Astrocyte (in vitro differentiated cells and primary cell): ENCODE measurements around the gene MYBBP1A. TPM values are rescaled to one million over a fixed set of nuclear protein-coding genes. Genes with fewer than 3 reads are reported as not detected.

ENCODE experiments used
- DNase-seq: peaks from one replicate; pipeline ENCODE4 v3.0.0-alpha.2; 2010; ENCODE audit warnings: low read depth
- FAIRE-seq: peaks from 2 replicates; lab custom pipeline; 2011; peaks lifted over from hg19 to GRCh38; lab: Jason Lieb, UNC
- H2AFZ ChIP-seq: 2 replicates; pipeline ENCODE4 v1.6.0; 2012; ENCODE audit warnings: low read depth, low read length, inconsistent platforms
- H3K27ac ChIP-seq: 2 replicates; pipeline ENCODE4 v1.5.1; 2011; ENCODE audit warnings: low read depth, low read length, inconsistent platforms
- H3K27me3 ChIP-seq: 2 replicates; pipeline ENCODE4 v1.6.0; 2011; ENCODE audit warnings: low read length, inconsistent platforms; ENCODE audit not compliant: insufficient read depth
- H3K36me3 ChIP-seq: 2 replicates; pipeline ENCODE4 v1.5.1; 2011; ENCODE audit warnings: low read length, inconsistent platforms; ENCODE audit not compliant: insufficient read depth
- H3K4me1 ChIP-seq: 2 replicates; pipeline ENCODE4 v1.5.1; 2011; ENCODE audit warnings: low read length, inconsistent platforms; ENCODE audit not compliant: insufficient read depth
- H3K4me2 ChIP-seq: 2 replicates; pipeline ENCODE4 v1.6.0; 2012; ENCODE audit warnings: low read length, inconsistent platforms
- H3K4me3 ChIP-seq: 2 replicates; pipeline ENCODE4 v1.5.1; 2011; ENCODE audit warnings: low read depth, mild to moderate bottlenecking, low read length, inconsistent platforms; ENCODE audit not compliant: insufficient read depth
- H3K79me2 ChIP-seq: 2 replicates; pipeline ENCODE4 v1.6.0; 2012; ENCODE audit warnings: mild to moderate bottlenecking, low read length, inconsistent platforms; ENCODE audit not compliant: insufficient read depth
- H3K9ac ChIP-seq: 2 replicates; pipeline ENCODE4 v1.6.0; 2012; ENCODE audit warnings: mild to moderate bottlenecking, low read length, inconsistent platforms
- H3K9me3 ChIP-seq: 2 replicates; pipeline ENCODE4 v1.5.1; 2012; ENCODE audit warnings: low read depth, mild to moderate bottlenecking, low read length, inconsistent platforms; ENCODE audit not compliant: insufficient read depth
- H4K20me1 ChIP-seq: 2 replicates; pipeline ENCODE4 v1.6.0; 2012; ENCODE audit warnings: low read length, inconsistent platforms; ENCODE audit not compliant: insufficient read depth
- H3K27ac Mint-ChIP-seq: one replicate; pipeline ENCODE4 v1.8.0; 2021; ENCODE audit warnings: mild to moderate bottlenecking, mixed read lengths; ENCODE audit not compliant: unreplicated experiment
- H3K27me3 Mint-ChIP-seq: one replicate; pipeline ENCODE4 v1.8.0; 2021; ENCODE audit warnings: low read depth, mixed read lengths; ENCODE audit not compliant: unreplicated experiment
- H3K36me3 Mint-ChIP-seq: one replicate; pipeline ENCODE4 v1.8.0; 2021; ENCODE audit warnings: low read depth, mixed read lengths; ENCODE audit not compliant: unreplicated experiment
- H3K4me1 Mint-ChIP-seq: one replicate; pipeline ENCODE4 v1.8.0; 2021; ENCODE audit warnings: low read depth, mixed read lengths; ENCODE audit not compliant: unreplicated experiment
- H3K4me3 Mint-ChIP-seq: one replicate; pipeline ENCODE4 v1.8.0; 2021; ENCODE audit warnings: mild to moderate bottlenecking, moderate library complexity, mixed read lengths; ENCODE audit not compliant: unreplicated experiment
- H3K9me3 Mint-ChIP-seq: one replicate; pipeline ENCODE4 v1.8.0; 2021; ENCODE audit warnings: mild to moderate bottlenecking, mixed read lengths; ENCODE audit not compliant: unreplicated experiment
- EZH2 ChIP-seq: IDR thresholded peaks from 2 replicates; pipeline ENCODE4 v1.6.1; 2012; ENCODE audit warnings: mild to moderate bottlenecking, low read length, inconsistent platforms; ENCODE audit not compliant: insufficient read depth
- total RNA-seq: library from RNA; stranded (reverse); gene quantifications from 2 replicates; pipeline ENCODE4 v1.2.1, GENCODE V29; 2021
- TF ChIP-seq, protein P1 (sequence below): IDR thresholded peaks from 2 replicates; pipeline ENCODE4 v1.5.1; 2011; ENCODE audit warnings: low read depth, mild to moderate bottlenecking, inconsistent platforms, low read length, moderate library complexity; ENCODE audit not compliant: insufficient read depth

Gene MYBBP1A
- total RNA-seq, 1 donor from 2014 or later = 71.1 TPM

DNA sequence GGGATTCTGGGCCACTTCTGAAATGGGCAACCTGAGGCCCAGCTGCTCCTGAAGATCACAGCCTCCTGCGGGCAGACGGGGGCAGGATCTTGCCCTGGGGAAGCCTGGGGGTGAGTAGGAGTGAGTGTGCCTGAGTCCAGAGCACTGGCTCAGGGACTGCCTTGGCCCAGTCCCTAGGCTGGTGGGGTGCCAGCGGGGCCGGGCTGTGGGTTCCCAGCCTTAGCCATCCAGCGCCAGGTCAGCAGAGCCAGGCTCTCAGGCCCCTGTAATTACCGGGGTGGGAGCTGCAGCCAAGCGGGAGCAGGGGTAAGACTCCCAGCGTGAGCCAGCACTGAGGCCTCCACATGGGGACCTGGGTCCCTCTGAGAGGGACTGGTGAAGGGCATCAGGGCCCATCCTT is 48.3 kb downstream of the MYBBP1A start:
- no peak overlapping the region for H3K9ac ChIP-seq
- FAIRE-seq (no peak), DNase-seq (no peak)
- H3K9me3 ChIP-seq = no peaks in the 10 kb centered on the region
- no peak overlapping the region for H3K27ac ChIP-seq
- H3K4me3 Mint-ChIP-seq = no peak overlapping the region
- no peak overlapping the region for H3K4me2 ChIP-seq
- H3K79me2 ChIP-seq = no peaks in the 10 kb centered on the region
- no peak overlapping the region for H3K4me3 ChIP-seq
- peaks cover 6% of the 10 kb centered on the region for H3K36me3 Mint-ChIP-seq
- H3K27me3 ChIP-seq = peaks cover 16% of the 10 kb centered on the region
- H3K9me3 Mint-ChIP-seq = peaks cover 8% of the 10 kb centered on the region
- peaks cover 8% of the 10 kb centered on the region for H3K4me1 ChIP-seq
- peaks cover 65% of the 10 kb centered on the region for H3K27me3 Mint-ChIP-seq
- no peaks in the 10 kb centered on the region for H4K20me1 ChIP-seq
- no peaks in the 10 kb centered on the region for H3K4me1 Mint-ChIP-seq
- no peaks in the 10 kb centered on the region for H3K36me3 ChIP-seq
- no peak for TF ChIP-seq EZH2
- TF ChIP-seq, protein P1, sequence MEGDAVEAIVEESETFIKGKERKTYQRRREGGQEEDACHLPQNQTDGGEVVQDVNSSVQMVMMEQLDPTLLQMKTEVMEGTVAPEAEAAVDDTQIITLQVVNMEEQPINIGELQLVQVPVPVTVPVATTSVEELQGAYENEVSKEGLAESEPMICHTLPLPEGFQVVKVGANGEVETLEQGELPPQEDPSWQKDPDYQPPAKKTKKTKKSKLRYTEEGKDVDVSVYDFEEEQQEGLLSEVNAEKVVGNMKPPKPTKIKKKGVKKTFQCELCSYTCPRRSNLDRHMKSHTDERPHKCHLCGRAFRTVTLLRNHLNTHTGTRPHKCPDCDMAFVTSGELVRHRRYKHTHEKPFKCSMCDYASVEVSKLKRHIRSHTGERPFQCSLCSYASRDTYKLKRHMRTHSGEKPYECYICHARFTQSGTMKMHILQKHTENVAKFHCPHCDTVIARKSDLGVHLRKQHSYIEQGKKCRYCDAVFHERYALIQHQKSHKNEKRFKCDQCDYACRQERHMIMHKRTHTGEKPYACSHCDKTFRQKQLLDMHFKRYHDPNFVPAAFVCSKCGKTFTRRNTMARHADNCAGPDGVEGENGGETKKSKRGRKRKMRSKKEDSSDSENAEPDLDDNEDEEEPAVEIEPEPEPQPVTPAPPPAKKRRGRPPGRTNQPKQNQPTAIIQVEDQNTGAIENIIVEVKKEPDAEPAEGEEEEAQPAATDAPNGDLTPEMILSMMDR = no peak
- no peak overlapping the region for H3K27ac Mint-ChIP-seq
- H2AFZ ChIP-seq = no peak overlapping the region

DNA sequence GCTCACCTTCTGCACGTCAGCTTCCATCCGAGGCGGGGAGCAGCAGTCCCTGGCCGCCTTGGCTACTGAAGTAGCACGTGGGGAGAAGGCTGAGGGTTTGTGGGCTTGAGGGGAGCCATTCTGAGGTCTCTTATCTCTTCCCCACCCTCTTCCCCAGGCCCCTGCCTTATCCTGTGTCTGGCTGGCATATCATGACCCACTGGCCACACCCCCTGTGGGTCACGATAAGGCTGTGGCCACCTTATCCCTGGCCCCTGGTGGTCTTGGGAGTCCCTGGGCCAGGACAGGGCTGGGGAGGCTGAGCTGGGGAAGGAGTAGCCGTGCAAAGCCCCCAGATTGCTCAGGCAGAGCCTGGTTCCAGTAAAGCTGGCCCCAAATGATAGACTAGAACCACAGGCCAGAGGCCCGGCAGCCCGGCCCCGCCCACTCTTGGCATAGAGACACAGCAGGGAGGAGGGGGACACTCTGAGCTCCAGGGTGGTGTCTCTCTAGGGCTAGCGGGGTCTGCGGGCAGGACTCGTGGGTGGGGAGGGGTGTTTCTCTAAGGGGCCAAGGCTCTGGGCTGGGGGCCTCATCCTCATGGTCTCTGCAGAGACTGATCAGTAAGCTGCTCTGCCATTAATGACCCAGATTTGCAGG is 48.9 kb downstream of the MYBBP1A start:
- H3K36me3 Mint-ChIP-seq = peaks cover 6% of the 10 kb centered on the region
- Histone ChIP-seq H4K20me1 (no peaks in the 10 kb centered on the region), H3K27ac (no peak overlapping the region), H3K4me3 (no peak overlapping the region), H3K27me3 (peaks cover 20% of the 10 kb centered on the region), H3K4me2 (no peak overlapping the region), H3K9ac (no peak overlapping the region), H3K4me1 (peaks cover 8% of the 10 kb centered on the region), H2AFZ (no peak overlapping the region), H3K79me2 (no peaks in the 10 kb centered on the region), H3K9me3 (no peaks in the 10 kb centered on the region), H3K36me3 (no peaks in the 10 kb centered on the region)
- H3K4me3 Mint-ChIP-seq = no peak overlapping the region
- no peak for FAIRE-seq
- no peak for DNase-seq
- no peaks in the 10 kb centered on the region for H3K4me1 Mint-ChIP-seq
- peaks cover 8% of the 10 kb centered on the region for H3K9me3 Mint-ChIP-seq
- H3K27ac Mint-ChIP-seq = no peak overlapping the region
- H3K27me3 Mint-ChIP-seq = peaks cover 69% of the 10 kb centered on the region
- no peak for TF ChIP-seq EZH2
- TF ChIP-seq, protein P1 = no peak

DNA sequence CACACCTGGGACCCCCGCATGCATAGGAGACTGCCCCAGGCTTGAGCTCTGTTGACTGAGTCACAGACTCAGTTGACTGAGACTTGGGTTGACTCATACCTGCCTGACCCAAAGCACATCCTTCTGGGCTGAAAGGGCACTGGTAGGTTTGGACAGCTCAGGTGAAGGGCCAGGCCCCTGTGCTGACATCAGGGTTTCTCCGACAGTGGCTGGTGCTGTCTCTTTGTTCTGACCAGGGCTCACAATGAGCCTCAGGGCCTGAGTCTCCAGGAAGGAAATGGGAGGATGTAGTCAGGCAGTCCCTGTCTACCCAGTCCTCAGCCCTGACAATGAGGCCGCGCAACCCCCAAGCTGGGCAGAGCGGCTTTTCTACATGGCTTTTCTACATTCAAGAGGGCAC is 50.0 kb downstream of the MYBBP1A start:
- H3K9me3 ChIP-seq = no peaks in the 10 kb centered on the region
- no peaks in the 10 kb centered on the region for H3K4me1 Mint-ChIP-seq
- no peaks in the 10 kb centered on the region for H3K36me3 Mint-ChIP-seq
- peaks cover 4% of the 10 kb centered on the region for H3K9me3 Mint-ChIP-seq
- H3K4me2 ChIP-seq = no peak overlapping the region
- DNase-seq (no peak), FAIRE-seq (no peak)
- H3K4me3 ChIP-seq = no peak overlapping the region
- H3K27ac Mint-ChIP-seq = no peak overlapping the region
- H3K27me3 Mint-ChIP-seq = peaks cover 71% of the 10 kb centered on the region
- H3K4me3 Mint-ChIP-seq = no peak overlapping the region
- TF ChIP-seq, protein P1 = no peak
- TF ChIP-seq EZH2 = no peak
- H4K20me1 ChIP-seq = peaks cover 3% of the 10 kb centered on the region
- peaks cover 8% of the 10 kb centered on the region for H3K4me1 ChIP-seq
- no peaks in the 10 kb centered on the region for H3K79me2 ChIP-seq
- H3K36me3 ChIP-seq = no peaks in the 10 kb centered on the region
- H3K9ac ChIP-seq = no peak overlapping the region
- H3K27ac ChIP-seq = no peak overlapping the region
- peaks cover 32% of the 10 kb centered on the region for H3K27me3 ChIP-seq
- no peak overlapping the region for H2AFZ ChIP-seq
